Fibroblast of pulmonary artery (primary cell): Measurements from ENCODE around the gene NEURL1.

ENCODE experiments used
- DNase-seq: peaks from one replicate; pipeline ENCODE4 v3.0.0-alpha.2; 2010; ENCODE audit warnings: low read depth
- H3K4me3 ChIP-seq: replicated peaks from 2 replicates; pipeline ENCODE4 v1.5.1; 2011; ENCODE audit warnings: low read depth, mild to moderate bottlenecking, control low read depth, low read length, moderate library complexity
- TF ChIP-seq, protein P1 (sequence below): IDR thresholded peaks from 2 replicates; pipeline ENCODE4 v1.5.1; 2011; ENCODE audit warnings: mild to moderate bottlenecking, control low read depth, low read length, inconsistent platforms; ENCODE audit errors: missing control alignments

The NEURL1 gene

DNA sequence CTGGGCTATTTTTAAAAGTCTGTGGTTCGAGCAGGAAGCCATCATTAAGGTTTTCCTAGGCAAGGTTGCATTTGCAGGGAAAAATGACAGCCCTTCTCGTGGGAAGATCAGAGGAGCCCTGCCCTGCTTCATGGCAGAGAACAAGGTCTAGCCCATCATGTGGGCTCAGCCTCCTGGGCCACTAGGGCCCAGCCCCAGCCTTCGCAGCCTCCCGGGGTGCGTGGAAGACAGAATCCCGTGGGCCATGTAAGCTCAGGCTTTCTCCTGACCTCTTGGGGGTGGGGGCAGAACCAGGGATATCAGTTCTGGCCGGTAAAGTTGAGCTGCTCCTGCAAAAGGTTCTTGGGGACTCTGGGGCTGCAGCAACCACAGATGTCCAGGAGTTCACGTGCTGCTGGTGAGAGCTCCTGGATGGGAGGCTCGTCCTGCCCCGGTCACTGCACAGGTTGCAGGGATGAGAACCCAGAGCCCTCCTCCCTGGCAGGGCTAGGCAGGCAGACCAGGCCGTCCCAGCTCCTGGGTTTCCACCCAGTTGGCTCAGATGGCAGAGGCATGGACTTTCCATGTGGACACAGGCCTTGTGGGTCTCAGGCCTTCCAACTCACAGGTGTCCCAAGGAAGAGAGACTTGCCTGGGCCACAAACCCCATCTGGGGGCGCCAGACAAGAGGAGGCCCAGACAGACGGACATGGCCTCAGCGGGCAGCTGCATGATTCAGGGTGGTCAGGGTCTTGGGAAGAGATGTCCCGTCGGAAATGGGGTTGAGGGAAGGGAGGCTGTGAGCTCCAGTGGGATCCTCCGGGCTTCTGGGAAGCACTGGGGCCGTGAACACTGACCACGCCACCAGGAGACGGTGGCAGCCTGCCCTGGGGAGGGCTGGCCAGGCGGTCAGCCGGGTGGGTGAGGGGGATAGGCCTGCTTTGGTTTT, 126.2 kb downstream of the NEURL1 start:
- TF ChIP-seq, protein P1, sequence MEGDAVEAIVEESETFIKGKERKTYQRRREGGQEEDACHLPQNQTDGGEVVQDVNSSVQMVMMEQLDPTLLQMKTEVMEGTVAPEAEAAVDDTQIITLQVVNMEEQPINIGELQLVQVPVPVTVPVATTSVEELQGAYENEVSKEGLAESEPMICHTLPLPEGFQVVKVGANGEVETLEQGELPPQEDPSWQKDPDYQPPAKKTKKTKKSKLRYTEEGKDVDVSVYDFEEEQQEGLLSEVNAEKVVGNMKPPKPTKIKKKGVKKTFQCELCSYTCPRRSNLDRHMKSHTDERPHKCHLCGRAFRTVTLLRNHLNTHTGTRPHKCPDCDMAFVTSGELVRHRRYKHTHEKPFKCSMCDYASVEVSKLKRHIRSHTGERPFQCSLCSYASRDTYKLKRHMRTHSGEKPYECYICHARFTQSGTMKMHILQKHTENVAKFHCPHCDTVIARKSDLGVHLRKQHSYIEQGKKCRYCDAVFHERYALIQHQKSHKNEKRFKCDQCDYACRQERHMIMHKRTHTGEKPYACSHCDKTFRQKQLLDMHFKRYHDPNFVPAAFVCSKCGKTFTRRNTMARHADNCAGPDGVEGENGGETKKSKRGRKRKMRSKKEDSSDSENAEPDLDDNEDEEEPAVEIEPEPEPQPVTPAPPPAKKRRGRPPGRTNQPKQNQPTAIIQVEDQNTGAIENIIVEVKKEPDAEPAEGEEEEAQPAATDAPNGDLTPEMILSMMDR, result no peak
- H3K4me3 ChIP-seq, result no peak overlapping the region
- DNase-seq, result no peak

- TF ChIP-seq, protein P1, result no peak
- no peak for DNase-seq
- no peak overlapping the region for H3K4me3 ChIP-seq
Measured at GRCh38 chr10:103620352-103620740, 126.8 kb downstream of the NEURL1 start.

DNA sequence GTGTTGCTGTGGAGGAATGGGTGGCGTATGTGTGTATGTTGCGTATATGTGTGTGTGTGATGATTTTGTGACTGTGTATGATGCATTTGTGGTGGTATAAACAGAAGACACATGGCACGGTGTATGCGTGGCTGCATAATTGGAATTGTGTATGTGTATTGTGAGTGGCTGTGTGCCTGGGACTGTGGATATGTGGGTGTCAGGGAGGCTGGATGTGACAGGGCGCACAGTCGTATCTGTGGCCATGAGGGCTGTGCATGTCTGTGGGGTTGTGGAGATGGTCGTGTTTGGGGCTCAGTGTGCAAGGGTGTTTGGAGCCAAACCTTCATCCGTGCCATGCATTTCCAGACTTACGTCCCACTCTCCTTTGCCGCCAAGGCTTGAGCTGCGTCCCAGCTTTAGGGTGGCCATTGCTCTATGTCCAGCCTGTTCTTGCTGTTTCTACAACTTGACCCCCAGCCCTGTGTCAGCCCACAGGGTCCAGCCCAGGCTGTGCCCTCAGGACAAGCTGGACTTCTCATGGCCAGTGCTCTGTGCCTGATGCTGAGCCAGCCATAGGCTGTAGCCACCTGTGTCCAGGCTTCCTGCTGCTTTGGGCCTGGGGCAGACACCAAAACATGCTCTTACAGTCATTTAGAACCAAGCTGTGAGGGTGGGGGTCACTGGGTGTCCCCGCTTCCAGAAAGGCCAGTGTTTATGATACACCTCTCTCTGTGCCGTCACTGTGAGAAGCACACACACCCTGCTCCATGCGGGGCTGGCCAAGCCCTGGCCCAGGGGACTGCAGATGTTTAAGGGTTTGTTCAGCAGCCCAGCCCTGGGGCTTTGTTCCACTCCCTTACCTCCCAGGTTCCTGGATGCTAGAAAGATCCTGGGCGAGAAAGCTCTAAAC, 127.6 kb downstream of the NEURL1 start:
- DNase-seq, result no peak
- TF ChIP-seq, protein P1, result no peak
- H3K4me3 ChIP-seq, result no peak overlapping the region

GRCh38 chr10:103621783-103622125, 128.2 kb downstream of the NEURL1 start:
- no peak overlapping the region for H3K4me3 ChIP-seq
- TF ChIP-seq, protein P1, result no peak
- DNase-seq, result no peak

DNA sequence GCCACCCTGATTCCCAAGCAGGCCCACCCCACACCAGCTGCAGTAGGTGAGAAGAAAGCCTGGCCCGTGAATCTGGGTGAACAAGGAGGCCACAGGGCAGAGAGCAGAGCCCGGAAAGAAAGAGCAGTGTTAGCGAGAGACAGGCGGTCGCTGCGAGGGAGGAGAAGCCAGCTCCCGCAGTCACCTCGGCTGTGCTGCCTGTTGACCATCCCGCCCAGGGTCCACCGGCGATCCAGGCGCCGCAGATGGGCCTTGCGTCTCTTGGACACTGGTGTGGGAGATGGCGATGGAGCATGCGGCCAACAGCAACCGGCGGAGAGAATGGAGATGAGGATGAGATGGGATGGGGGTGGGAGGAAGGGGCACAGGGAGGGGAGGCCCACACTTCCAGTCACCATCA, 128.8 kb downstream of the NEURL1 start:
- TF ChIP-seq, protein P1, result no peak
- H3K4me3 ChIP-seq, result no peak overlapping the region

DNA sequence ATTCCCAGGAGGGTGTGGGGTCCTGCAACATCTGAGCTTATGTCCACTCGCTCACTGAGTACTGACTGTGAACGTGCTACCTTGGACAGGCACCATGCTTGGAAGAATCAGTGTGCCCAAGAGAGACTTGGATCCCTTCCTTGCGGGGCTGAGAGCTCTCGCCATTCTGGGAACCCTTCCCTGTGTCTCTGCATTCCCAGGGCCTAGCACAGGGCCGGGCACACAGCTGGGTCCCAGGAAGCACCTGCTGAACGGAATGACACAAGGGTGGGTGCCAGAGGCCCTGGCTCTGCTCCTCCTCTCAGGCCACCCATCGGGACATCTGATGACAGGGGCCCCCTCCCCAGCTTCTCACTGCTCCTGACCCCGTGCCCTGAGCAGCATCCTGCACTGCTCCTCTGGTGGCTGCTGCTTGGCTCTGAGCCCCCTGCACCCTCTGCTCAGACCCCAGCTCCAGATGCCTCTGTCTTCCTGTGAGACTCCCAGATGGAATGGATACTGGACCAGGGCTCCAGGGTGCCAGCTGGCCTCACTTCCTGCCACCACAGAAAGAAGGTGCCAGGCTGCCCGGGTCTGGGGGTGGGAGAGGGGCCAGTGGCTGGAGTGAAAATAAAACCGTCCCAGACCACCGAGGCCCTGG, 129.6 kb downstream of the NEURL1 start:
- DNase-seq, result no peak
- no peak overlapping the region for H3K4me3 ChIP-seq
- TF ChIP-seq, protein P1, result no peak

More for the DNA sequence above, 128.8 kb downstream of the NEURL1 start:
- no peak for DNase-seq
